ENCODE results near the gene KAT2A. TPM values are rescaled to one million over a fixed set of nuclear protein-coding genes. Genes with fewer than 3 reads are reported as not detected.

KAT2A gene
- total RNA-seq, 1 experiment from 2014 or later: 43.5 TPM

DNA sequence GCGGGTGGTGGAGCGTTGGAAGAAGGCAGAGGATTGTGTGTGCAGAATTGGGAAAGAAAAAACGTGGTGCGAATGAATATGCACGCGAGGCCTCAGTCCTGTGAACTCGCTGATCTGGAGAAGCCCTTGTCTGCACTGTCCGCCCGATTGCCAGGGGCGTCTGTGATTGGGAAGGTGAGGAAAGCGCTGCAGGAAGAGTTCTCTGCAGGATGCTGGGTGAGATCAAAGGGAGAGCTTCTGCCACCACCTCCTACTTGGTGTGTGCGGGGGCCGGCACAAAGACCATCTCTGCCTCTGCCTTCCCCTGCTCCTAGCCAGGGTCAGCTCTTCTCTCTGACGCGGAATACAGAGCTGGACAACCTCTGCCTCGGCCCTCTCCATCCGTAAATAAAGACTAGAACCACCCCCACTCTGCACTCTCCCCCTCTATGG is 34.5 kb upstream of the KAT2A start:
- H2BK120ac ChIP-seq (ENCODE audit: low read depth, low read length, poor library complexity, severe bottlenecking): no peak overlapping the region
- no peaks in the 10 kb centered on the region for H4K20me1 ChIP-seq (ENCODE audit: control insufficient read depth, insufficient read depth, insufficient read length)
- no peak overlapping the region for H2BK5ac ChIP-seq (ENCODE audit: insufficient read length, low read length)
- H3K18ac ChIP-seq (ENCODE audit: insufficient read length, low read depth, low read length): peak overlapping the region; percentile 56
- peaks cover 17% of the 10 kb centered on the region; the same call in 1 of the 2 replicates for H3K79me2 ChIP-seq (ENCODE audit: insufficient read depth, low read length)
- H3K23ac ChIP-seq (ENCODE audit: insufficient read length, low read depth, low read length): no peak overlapping the region
- no peaks in the 10 kb centered on the region; the same call in 1 of the 2 replicates for H3K4me1 ChIP-seq (ENCODE audit: insufficient read depth, low read length)
- Mint-ChIP-seq H3K4me1 (peaks cover 28 to 32% of the 10 kb centered on the region in 2 experiments), H3K27ac (peak overlapping the region in 2 of 3 experiments; percentile 19 to 91; a peak in 3 of 7 replicates), H3K27me3 (ENCODE audit: low read depth) (no peaks in the 10 kb centered on the region), H3K36me3 (ENCODE audit: insufficient read depth in 1 of 3, low read depth in 3 of 3) (peaks cover 0 to 6% (median 0%) of the 10 kb centered on the region in 3 experiments; a peak in 2 of 7 replicates), H3K9me3 (no peaks in the 10 kb centered on the region), H3K4me3 (peak overlapping the region; percentile 86 to 89)
- H3K23me2 ChIP-seq (ENCODE audit: insufficient read length, low read depth, low read length, poor library complexity, severe bottlenecking): peaks cover 15% of the 10 kb centered on the region
- H3K9me3 ChIP-seq (ENCODE audit: control insufficient read depth, low read depth, low read length): no peaks in the 10 kb centered on the region
- peak overlapping the region; percentile 58 for H3K9ac ChIP-seq (ENCODE audit: extremely low read depth, insufficient read length, low read length)
- H4K91ac ChIP-seq (ENCODE audit: insufficient read length, low read depth, low read length): no peak overlapping the region
- DNase-seq: peak; percentile 79
- H2BK15ac ChIP-seq (ENCODE audit: low read depth, low read length): no peak overlapping the region
- H3K27me3 ChIP-seq (ENCODE audit: insufficient read depth, low read length): no peaks in the 10 kb centered on the region
- no CpG with 5 or more reads among the region's 17 CpGs for WGBS (ENCODE audit: extremely low coverage, insufficient read length, low lambda C conversion rate)
- TF ChIP-seq, protein P1, sequence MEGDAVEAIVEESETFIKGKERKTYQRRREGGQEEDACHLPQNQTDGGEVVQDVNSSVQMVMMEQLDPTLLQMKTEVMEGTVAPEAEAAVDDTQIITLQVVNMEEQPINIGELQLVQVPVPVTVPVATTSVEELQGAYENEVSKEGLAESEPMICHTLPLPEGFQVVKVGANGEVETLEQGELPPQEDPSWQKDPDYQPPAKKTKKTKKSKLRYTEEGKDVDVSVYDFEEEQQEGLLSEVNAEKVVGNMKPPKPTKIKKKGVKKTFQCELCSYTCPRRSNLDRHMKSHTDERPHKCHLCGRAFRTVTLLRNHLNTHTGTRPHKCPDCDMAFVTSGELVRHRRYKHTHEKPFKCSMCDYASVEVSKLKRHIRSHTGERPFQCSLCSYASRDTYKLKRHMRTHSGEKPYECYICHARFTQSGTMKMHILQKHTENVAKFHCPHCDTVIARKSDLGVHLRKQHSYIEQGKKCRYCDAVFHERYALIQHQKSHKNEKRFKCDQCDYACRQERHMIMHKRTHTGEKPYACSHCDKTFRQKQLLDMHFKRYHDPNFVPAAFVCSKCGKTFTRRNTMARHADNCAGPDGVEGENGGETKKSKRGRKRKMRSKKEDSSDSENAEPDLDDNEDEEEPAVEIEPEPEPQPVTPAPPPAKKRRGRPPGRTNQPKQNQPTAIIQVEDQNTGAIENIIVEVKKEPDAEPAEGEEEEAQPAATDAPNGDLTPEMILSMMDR (conservative IDR thresholded peaks at IDR 0.05): no peak
- H3K79me1 ChIP-seq (ENCODE audit: insufficient read depth, low read depth, low read length, poor library complexity, severe bottlenecking): peaks cover 2% of the 10 kb centered on the region
- H3K4me2 ChIP-seq (ENCODE audit: insufficient read depth, insufficient read length, low read length): peak overlapping the region; percentile 86
- no peak overlapping the region for H2AK5ac ChIP-seq (ENCODE audit: insufficient read length, low read length)
- no peak overlapping the region for H3K27ac ChIP-seq (ENCODE audit: insufficient read length, low read depth, low read length)
- peak overlapping the region; percentile 54; the same call in 1 of the 2 replicates for H3K14ac ChIP-seq (ENCODE audit: insufficient read depth, low read length)
- no peak overlapping the region for H3K56ac ChIP-seq (ENCODE audit: insufficient read length, low read depth, low read length)
- no peak overlapping the region for H2BK20ac ChIP-seq (ENCODE audit: low read depth, low read length, poor library complexity, severe bottlenecking)
- no peak overlapping the region for H2AFZ ChIP-seq (ENCODE audit: low read length)
- H4K5ac ChIP-seq (ENCODE audit: insufficient read length, low read depth, low read length): no peak overlapping the region
- H3K4ac ChIP-seq (ENCODE audit: low read depth, low read length): no peak overlapping the region; the same call in 1 of the 2 replicates
- no peak overlapping the region for H4K8ac ChIP-seq (replicated peaks; ENCODE audit: insufficient read length, low read depth, low read length)
- H3T11ph ChIP-seq (ENCODE audit: low read length): no peak overlapping the region
- no peak overlapping the region for H2BK12ac ChIP-seq (ENCODE audit: insufficient read length, low read depth, low read length)
